KMS-11 (cell line): ENCODE data around the gene VMP1.

Source experiments
- H2AFZ ChIP-seq: fragments of 200-600 bp; sonication (generic); 2 replicates; pipeline ENCODE4 v1.6.1; 2016; ENCODE audit warnings: antibody characterized with exemption, mixed run types, low read depth
- H3K27ac ChIP-seq: fragments of 200-600 bp; sonication (generic); 2 replicates; pipeline ENCODE4 v1.6.1; 2016; ENCODE audit warnings: mild to moderate bottlenecking, mixed run types
- H3K27me3 ChIP-seq: fragments of 200-600 bp; sonication (generic); 2 replicates; pipeline ENCODE4 v1.6.1; 2017; ENCODE audit warnings: mild to moderate bottlenecking, low read depth, mixed run types, moderate library complexity; ENCODE audit not compliant: insufficient read depth
- H3K36me3 ChIP-seq: fragments of 200-600 bp; sonication (generic); 2 replicates; pipeline ENCODE4 v1.6.1; 2017; ENCODE audit warnings: mild to moderate bottlenecking, mixed run types; ENCODE audit not compliant: insufficient read depth
- H3K4me1 ChIP-seq: fragments of 200-600 bp; sonication (generic); 2 replicates; pipeline ENCODE4 v1.6.1; 2016; ENCODE audit warnings: mild to moderate bottlenecking, low read depth, mixed run types; ENCODE audit not compliant: poor library complexity, severe bottlenecking
- H3K4me2 ChIP-seq: fragments of 200-600 bp; sonication (generic); 2 replicates; pipeline ENCODE4 v1.7.0; 2016; ENCODE audit warnings: mild to moderate bottlenecking, mixed run types
- H3K4me3 ChIP-seq: fragments of 200-600 bp; sonication (generic); IDR thresholded peaks from 2 replicates; pipeline ENCODE4 v1.6.1; 2017; ENCODE audit warnings: low read depth, low read length, mixed read lengths; ENCODE audit not compliant: insufficient read depth
- H3K79me2 ChIP-seq: fragments of 200-600 bp; sonication (generic); 2 replicates; pipeline ENCODE4 v1.6.1; 2016; ENCODE audit warnings: low read depth, mixed run types; ENCODE audit not compliant: insufficient read depth
- H3K9ac ChIP-seq: fragments of 200-600 bp; sonication (generic); 2 replicates; pipeline ENCODE4 v1.6.1; 2016; ENCODE audit warnings: mild to moderate bottlenecking, mixed run types
- H4K20me1 ChIP-seq: fragments of 200-600 bp; sonication (generic); 2 replicates; pipeline ENCODE4 v1.6.1; 2016; ENCODE audit warnings: mild to moderate bottlenecking, mixed run types; ENCODE audit not compliant: insufficient read depth
- CTCF ChIP-seq: fragments of 200-600 bp; sonication (generic); conservative IDR thresholded peaks from 2 replicates; pipeline ENCODE4 v1.6.1; 2017; ENCODE audit warnings: low read depth, mild to moderate bottlenecking, antibody characterized with exemption, low read length, moderate library complexity, mixed read lengths

Gene VMP1

DNA sequence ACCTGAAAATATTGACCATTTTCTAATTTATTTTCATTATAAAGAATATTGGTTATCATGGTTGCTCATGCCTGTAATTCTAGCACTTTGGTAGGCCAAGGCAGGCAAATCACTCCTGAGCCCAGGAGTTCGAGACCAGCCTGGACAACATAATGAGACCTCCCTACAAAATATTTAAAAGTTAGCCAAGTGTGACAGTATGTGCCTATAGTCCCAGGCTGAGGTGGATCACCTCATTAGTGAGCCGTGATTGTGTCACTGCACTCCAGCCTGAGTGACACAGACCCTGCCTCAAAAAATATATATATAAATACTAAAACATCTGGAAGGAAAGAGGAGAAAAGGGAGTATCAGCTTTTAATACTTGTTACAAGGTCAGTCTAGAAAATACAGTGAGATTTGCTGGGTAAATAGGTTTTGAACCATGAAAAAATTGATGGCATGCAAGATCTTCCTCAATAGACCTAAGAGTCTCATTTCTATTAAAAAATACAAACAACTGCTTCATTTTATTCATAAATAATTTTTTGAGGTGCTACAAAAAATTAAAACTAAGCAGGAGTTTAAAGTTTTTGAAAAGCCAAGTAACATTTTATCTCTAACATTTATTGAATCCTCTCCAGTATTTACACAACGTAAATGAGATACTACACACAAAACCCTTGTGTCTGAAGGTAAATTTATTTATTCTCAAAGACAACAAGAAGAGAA lies 137.6 kb downstream of the VMP1 start:
- Histone ChIP-seq H3K27ac (peak overlapping the region; percentile 96), H2AFZ (no peak overlapping the region), H3K4me3 (no peak overlapping the region), H3K9ac (peak overlapping the region; percentile 63), H3K4me1 (peaks cover 99% of the 10 kb centered on the region), H3K79me2 (peaks cover 11% of the 10 kb centered on the region; the same call in 1 of the 2 replicates), H3K27me3 (no peaks in the 10 kb centered on the region), H4K20me1 (no peaks in the 10 kb centered on the region), H3K36me3 (no peaks in the 10 kb centered on the region), H3K4me2 (peak overlapping the region; percentile 92)
- TF ChIP-seq CTCF, result no peak

DNA sequence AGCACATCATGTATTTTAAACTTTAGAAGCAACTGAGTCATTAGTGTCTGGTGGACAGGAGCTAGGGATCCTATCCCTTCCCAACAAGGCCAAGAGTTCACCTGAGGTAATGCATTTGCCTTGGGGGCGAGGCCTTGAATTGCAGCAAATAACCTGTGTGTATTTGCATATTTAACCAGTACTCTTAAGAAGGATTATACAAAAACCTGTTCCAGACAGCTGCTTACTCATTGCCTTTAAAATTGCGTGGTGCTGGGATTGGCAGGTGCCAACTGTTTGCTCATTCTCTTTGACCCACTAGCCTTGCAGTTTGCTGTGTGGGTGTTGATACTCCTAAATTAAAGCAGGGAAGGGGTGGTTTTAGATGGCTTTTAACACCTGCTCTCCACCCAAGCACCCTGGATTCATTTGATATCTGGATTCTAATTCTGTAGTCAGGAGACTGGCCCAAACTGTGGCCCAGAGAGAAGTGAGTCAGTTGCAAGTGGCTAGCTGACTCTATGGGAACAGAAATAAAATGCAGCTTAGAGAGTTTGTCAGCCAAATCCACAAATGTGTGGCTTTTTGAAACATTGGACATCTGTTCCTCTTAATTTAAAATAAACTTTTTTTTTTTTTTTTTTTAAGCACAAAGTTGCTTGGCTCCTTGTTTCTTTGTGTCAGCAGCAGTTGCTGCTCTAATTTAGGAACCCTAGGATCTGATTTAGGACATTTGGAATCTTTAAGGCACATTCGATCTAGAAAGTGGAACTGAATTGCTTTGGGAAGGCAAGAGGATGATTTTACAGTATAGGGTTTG lies 138.3 kb downstream of the VMP1 start:
- H3K9ac ChIP-seq, result peak overlapping the region; percentile 63
- H3K4me3 ChIP-seq, result no peak overlapping the region
- H3K36me3 ChIP-seq, result no peaks in the 10 kb centered on the region
- H3K4me1 ChIP-seq, result peaks cover 98% of the 10 kb centered on the region
- peaks cover 3% of the 10 kb centered on the region; the same call in 1 of the 2 replicates for H3K79me2 ChIP-seq
- H3K4me2 ChIP-seq, result peak overlapping the region; percentile 92
- no peak for TF ChIP-seq CTCF
- no peaks in the 10 kb centered on the region for H4K20me1 ChIP-seq
- peak overlapping the region; percentile 96 for H3K27ac ChIP-seq
- H2AFZ ChIP-seq, result no peak overlapping the region
- no peaks in the 10 kb centered on the region for H3K27me3 ChIP-seq

DNA sequence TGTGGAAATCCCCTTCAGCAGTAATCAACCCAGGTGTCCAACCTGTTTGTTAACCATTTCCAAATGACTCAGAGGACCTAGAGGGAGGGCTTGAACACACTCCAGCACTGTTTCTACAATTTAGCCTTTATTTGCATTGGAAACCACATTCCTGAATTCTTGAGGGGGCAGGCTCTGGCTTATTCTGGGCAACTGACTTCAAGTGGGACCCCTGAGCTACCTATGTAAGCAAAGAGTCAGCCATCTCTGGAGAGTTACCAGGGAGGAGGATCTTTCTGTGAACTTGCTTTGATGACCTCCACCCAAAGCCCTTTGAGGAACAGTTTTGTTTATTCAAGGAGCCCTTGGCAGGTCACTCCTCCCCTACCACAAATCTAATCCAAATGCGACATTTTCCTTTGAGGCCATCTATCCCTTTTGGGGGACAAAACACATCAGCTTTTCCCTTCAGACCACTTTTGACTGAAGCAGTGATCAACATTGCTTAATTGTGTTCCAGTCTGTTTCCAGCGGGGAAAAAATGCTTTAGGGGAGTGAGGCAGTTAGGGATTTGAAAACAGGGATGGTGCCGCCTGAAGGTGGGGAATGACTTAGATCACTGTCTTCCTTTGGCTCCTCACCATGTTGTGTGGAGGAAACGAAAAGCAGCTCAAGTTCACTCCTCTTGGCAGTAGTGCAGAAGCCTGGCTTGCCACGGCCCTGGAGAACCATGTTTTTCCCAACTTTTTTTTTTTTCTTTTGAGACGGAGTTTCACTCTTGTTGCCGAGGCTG lies 139.1 kb downstream of the VMP1 start:
- no peaks in the 10 kb centered on the region for H3K36me3 ChIP-seq
- no peaks in the 10 kb centered on the region for H3K79me2 ChIP-seq
- H3K4me2 ChIP-seq, result peak overlapping the region; percentile 92
- peak overlapping the region; percentile 96 for H3K27ac ChIP-seq
- TF ChIP-seq CTCF, result no peak
- no peak overlapping the region for H3K4me3 ChIP-seq
- no peak overlapping the region for H2AFZ ChIP-seq
- no peaks in the 10 kb centered on the region for H3K27me3 ChIP-seq
- no peaks in the 10 kb centered on the region for H4K20me1 ChIP-seq
- H3K4me1 ChIP-seq, result peaks cover 92% of the 10 kb centered on the region
- H3K9ac ChIP-seq, result peak overlapping the region; percentile 63

GRCh38 chr17:59848385-59848668 lies 140.9 kb downstream of the VMP1 start:
- no peaks in the 10 kb centered on the region for H4K20me1 ChIP-seq
- H3K36me3 ChIP-seq, result no peaks in the 10 kb centered on the region
- no peaks in the 10 kb centered on the region for H3K79me2 ChIP-seq
- H3K4me1 ChIP-seq, result peaks cover 88% of the 10 kb centered on the region
- H3K27ac ChIP-seq, result peak overlapping the region; percentile 96
- peak overlapping the region; percentile 8; the same call in 1 of the 2 replicates for H2AFZ ChIP-seq
- TF ChIP-seq CTCF, result no peak
- H3K4me2 ChIP-seq, result peak overlapping the region; percentile 92
- no peak overlapping the region for H3K4me3 ChIP-seq
- no peaks in the 10 kb centered on the region for H3K27me3 ChIP-seq
- H3K9ac ChIP-seq, result peak overlapping the region; percentile 50
